ENCODE results near the gene SLC27A4.

DNA sequence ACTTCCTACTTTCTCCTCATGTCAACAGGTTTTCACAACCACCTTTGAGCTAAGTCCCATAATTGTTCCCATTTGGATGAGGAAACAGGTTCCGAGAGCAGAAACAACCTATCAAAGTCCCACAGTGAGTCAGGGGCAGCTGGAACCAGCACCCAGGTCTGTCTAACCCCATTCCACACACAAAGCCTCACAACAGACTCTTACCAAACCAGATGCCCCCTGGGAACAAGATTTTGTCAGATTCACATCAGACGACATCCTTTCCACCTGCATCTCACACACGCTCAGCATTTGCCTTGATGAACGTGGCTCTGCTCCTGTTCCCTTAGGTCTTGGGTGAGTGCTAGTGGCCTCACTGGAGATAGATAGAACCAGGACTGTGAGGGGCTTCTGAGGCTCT is 47.2 kb upstream of the SLC27A4 start:
- TF ChIP-seq, protein P1, sequence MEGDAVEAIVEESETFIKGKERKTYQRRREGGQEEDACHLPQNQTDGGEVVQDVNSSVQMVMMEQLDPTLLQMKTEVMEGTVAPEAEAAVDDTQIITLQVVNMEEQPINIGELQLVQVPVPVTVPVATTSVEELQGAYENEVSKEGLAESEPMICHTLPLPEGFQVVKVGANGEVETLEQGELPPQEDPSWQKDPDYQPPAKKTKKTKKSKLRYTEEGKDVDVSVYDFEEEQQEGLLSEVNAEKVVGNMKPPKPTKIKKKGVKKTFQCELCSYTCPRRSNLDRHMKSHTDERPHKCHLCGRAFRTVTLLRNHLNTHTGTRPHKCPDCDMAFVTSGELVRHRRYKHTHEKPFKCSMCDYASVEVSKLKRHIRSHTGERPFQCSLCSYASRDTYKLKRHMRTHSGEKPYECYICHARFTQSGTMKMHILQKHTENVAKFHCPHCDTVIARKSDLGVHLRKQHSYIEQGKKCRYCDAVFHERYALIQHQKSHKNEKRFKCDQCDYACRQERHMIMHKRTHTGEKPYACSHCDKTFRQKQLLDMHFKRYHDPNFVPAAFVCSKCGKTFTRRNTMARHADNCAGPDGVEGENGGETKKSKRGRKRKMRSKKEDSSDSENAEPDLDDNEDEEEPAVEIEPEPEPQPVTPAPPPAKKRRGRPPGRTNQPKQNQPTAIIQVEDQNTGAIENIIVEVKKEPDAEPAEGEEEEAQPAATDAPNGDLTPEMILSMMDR (IDR thresholded peaks at IDR 0.05) = no peak
- TF ChIP-seq POLR2A (IDR thresholded peaks at IDR 0.05) = no peak
